SK-N-DZ (cell line): ENCODE results near the gene JAZF1. TPM values are rescaled to one million over a fixed set of nuclear protein-coding genes. Genes with fewer than 3 reads are reported as not detected.
A peak's percentile ranks its signal among the peaks of the same experiment; 100 is the strongest.

Experiments used
- DNase-seq: peaks from one replicate; pipeline ENCODE4 v3.0.0-alpha.2; 2015; ENCODE audit warnings: low spot score
- polyA plus RNA-seq, 2 experiments: library from polyadenylated mRNA; depleted of rRNA; stranded (reverse); fragments of >200 nt; gene quantifications; 2 replicates each; pipeline ENCODE4 v1.2.3, GENCODE V29; 2014

The JAZF1 gene
- 5.9 and 6.2 TPM in 2 replicates for polyA plus RNA-seq (2014; cell fraction: cytosol; rRNA removed)
- 4.3 and 5.5 TPM in 2 replicates for polyA plus RNA-seq (2014; cell fraction: nucleus; rRNA removed)

DNA sequence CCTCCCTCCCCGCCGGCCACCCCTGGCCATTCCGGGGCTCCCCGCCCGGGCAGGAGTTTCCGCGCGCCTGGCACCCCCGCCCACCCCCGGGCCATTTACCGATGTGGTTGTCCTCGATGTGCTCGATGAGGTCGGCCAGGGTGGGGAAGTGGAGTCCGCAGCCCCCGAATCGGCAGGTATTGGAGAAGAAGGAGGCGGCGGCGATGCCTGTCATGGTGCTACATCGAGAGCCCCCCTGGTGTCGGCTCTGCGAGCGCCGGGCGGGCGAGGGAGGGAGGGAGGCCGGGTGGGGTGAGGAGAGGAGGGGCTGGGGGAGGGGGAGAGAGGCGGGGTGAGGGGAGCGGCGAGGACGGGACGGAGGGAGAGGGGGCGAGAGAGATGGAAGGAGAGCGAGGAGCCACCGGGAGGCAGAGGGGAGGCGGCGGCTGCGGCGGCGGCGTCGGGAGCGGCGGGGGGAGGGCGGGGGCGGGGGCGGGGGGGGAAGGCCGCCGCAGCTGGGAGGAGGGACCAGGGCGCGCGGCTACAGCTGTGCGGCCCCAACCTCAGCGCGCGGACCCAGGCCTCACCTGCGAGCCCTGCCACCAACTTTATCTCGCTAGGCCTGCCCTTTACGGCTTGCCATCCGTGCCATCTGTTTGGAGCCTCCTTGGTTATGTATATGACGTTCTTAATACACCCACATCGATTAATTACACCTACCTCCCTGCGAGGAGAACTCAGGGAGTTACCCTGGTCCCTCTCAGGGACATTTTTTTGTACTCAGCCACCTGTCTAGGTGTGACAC lies at the start of gene JAZF1:
Gene JAZF1 (minus strand): TSS at position 432 of the 784 bp plus-strand sequence.
- peak; percentile 73 for DNase-seq

GRCh38 chr7:28230261-28230660 lies 49.7 kb upstream of the JAZF1 start:
- DNase-seq = no peak

DNA sequence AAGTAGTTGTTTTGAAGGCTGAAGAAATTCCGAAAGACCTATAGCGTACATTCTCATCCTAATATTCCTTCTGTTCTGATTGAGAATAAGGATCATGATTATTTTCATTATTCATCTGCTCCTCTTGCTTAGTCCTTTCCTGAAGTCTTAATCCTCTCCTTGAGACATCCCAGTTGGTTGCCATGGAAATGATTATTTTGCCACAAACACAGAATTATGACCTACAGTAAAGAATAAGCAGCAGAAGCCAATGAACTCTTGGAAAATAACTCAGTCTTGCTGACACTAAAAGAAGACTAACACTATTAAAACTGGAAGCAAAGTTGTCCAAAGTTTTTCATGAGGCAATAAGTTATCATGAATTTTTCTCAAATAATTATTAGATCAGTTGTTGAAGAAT lies 47.8 kb upstream of the JAZF1 start:
- DNase-seq = no peak

DNA sequence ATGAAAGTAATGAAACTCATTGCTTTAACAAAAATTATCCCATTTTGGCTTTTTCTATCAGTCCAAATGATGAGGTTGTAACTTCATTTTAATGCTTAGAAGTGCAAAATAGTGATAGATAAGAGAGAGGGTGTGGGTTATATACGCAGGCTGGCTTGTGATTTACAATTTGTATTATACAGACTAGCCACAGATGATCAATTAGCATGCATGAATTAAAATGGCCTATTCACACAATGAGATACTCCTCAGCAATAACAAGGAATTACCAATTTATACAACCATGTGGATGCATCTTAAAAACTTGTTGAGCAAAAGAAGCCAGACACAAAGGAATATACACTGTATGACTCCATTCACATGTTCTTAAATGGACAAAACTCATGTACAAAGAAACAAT lies 45.4 kb upstream of the JAZF1 start:
- no peak for DNase-seq

- no peak for DNase-seq
These were observed 45.0 kb upstream of the JAZF1 start for GRCh38 chr7:28225576-28225975.

GRCh38 chr7:28224675-28225074 lies 44.1 kb upstream of the JAZF1 start:
- DNase-seq = no peak

DNA sequence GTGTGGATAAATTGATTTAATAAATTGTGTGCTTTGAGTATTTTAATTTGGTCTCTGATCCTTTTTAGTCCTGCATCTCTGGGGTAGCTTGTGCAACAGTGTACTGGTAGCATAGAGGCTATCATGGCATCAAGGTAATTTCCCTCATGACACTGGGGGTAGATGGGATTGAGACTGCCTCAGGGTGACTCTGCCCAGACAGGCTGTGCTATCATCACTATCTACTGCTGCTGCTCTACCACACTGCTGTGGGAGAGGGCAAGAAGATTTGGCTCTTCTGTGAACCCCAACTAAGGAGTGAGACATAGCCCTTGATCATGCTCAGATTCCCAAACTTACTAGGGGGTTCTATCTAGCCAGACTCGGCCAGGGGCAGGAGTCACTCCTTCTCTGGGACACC lies 43.6 kb upstream of the JAZF1 start:
- DNase-seq = no peak

DNA sequence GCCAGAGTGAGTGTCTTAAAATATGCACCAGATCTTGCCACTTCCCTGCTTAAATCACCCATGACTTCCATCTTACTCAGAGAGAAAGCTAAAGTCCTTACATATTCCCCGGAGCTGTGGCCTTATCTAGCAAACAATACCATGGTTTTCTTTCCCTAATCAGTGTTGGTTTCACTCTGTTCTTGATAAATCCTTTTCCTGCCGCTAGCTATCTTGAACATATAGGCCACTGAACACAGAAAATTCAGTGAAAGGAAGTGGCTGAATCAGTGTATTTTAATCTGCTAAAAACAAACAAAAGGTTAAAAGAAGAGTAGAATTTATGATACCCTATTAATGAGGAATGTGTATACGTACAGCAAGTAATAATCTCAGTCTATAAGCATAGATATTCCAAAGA lies 42.0 kb upstream of the JAZF1 start:
- DNase-seq = no peak

GRCh38 chr7:28219793-28220192 lies 39.2 kb upstream of the JAZF1 start:
- no peak for DNase-seq

GRCh38 chr7:28217143-28217542 lies 36.5 kb upstream of the JAZF1 start:
- DNase-seq = no peak

DNA sequence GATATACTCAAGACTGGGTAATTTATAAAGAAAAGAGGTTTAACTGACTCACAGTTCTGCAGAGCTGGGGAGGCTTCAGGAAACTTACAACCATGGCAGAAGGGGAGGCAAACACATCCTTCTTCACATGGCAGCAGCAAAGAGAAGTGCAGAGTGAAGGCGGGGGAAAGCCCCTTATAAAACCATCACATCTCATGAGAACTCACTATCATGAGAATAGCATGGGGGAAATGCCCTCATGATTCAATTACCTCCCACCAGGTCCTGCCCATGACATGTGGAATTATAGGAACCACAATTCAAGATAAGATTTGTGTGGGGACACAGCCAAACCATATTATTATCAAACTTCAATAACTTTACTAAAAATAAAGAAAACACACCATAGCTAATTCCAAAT lies 30.4 kb upstream of the JAZF1 start:
- peak; percentile 56 for DNase-seq

- no peak for DNase-seq
These were observed 27.9 kb upstream of the JAZF1 start for GRCh38 chr7:28208506-28208905.

GRCh38 chr7:28207486-28208158 lies 27.0 kb upstream of the JAZF1 start:
- DNase-seq = no peak

DNA sequence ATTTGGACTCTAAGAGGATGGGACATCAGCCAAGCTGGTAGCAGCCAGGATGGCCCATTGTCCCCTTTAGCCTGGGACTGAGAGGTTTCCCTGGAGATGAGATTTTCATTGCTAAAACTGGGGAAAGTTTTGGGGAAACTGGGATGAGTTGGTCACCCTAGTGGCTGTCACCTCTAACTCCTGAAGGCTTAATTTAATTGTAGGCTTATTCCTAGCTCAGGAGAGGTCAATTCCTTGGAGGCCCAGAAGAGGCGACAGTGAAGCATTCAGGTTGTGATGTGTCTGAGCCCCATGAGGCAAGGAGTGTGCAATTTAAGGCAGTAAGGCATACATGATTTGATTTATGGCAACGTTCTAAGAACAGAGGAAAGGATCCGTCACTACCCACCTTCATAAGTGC lies 24.9 kb upstream of the JAZF1 start:
- DNase-seq = no peak

DNA sequence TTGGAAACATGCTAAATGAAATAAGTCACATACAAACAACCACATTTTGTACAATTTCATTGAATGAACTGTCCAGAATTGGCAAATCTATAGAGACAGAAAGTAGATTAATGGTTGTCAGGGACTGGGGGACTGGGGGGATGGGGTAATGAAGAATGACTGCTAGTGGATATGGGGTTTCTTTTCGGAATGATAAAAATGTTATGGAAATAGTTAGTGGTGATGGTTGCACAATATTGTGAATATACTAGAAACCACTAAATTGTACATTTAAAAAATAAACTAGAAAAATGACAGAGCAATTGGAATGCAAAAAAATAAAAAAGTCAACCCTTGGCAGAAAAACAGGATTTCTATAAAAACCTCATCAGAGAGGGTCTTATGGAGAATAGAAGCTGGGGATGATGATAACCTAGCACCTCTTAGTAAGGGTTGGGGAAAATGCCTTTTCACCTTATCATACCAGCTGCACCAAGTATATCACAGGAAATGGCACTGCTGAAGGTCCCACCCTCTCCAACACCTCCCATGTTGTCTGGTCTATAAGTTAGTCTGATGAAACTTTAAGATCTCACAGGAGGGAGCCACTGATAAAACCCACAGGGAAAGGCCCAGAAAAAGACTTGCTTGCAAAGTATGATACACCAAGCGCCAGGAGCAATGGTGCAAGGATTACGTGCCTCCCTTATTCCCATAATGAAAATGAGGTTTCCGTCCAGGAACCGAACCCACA lies 23.1 kb upstream of the JAZF1 start:
- no peak for DNase-seq

DNA sequence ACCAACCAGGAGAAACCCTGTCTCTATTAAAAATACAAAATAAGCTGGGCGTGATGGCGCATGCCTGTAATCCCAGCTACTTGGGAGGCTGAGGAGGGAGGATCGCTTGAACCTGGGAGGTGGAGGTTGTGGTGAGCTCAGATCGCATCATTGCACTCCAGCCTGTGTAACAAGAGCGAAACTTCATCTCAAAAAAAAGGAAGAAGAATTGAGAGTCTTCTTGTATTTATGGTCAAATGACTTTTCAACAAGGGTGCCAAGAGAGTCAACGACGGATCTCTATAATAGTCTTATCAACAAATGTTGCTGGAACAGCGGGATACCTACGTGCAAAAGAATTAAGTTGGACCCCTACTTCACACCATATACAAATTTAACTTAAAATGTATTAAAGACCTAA lies 21.6 kb upstream of the JAZF1 start:
- DNase-seq = no peak

DNA sequence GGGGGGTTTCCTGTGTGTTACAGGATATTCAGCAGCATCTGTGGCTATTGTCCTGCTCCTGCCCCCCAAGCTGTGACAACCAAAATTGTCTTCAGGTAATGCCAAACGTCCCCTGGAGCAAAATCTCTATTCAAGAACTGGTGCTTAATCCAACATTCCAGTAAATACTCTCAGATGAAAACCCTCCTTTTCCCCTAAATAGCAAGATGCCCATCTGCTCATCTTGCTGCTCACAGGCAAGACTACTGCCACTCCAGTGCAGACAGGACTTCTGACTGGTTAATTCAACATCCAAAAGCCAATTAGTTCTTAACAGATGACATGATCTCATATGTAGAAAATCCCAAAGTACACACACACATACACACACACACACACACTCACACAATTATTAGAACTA lies 20.5 kb upstream of the JAZF1 start:
- no peak for DNase-seq

DNA sequence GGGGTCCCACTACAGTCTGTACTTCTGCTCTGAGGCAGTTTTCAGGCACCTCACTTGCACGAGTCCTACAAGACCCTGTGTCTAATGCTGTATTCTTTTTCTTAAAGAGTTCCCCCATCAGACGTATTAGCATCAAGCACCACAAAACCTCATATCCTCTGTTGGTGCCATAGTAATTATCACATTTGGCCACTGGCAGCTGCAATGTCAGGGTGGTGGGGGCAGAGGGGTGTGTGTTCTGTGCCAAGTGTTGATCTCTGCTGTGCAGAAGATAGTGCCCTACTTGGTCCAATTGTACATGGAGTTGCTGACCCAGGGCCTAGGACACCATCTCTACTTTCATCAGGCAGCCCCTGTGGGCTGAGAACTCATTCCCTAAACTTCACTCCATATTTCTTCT lies 20.0 kb upstream of the JAZF1 start:
- DNase-seq = no peak

- no peak for DNase-seq
These were observed 18.5 kb upstream of the JAZF1 start for GRCh38 chr7:28199021-28199510.

- DNase-seq = no peak
These were observed 15.5 kb upstream of the JAZF1 start for GRCh38 chr7:28195910-28196620.

GRCh38 chr7:28192786-28193585 lies 12.4 kb upstream of the JAZF1 start:
- DNase-seq = no peak
